HFFc6 (cell line): Measurements from ENCODE around the gene TMC3. TPM values are rescaled to one million over a fixed set of nuclear protein-coding genes. Genes with fewer than 3 reads are reported as not detected.

Experiments used
- DNase-seq: peaks from one replicate; pipeline ENCODE4 v3.0.0-alpha.2; 2018
- H3K27ac Mint-ChIP-seq: 2 replicates; pipeline ENCODE4 v1.8.0; 2020; ENCODE audit warnings: mild to moderate bottlenecking, mixed read lengths
- H3K27me3 Mint-ChIP-seq: 2 replicates; pipeline ENCODE4 v1.8.0; 2021; ENCODE audit warnings: mild to moderate bottlenecking, moderate library complexity, mixed read lengths; ENCODE audit not compliant: insufficient read depth
- H3K36me3 Mint-ChIP-seq: 2 replicates; pipeline ENCODE4 v1.8.0; 2021; ENCODE audit warnings: low read depth, mixed read lengths
- H3K4me1 Mint-ChIP-seq: 2 replicates; pipeline ENCODE4 v1.8.0; 2020; ENCODE audit warnings: low read depth, mixed read lengths
- H3K4me3 Mint-ChIP-seq: 2 replicates; pipeline ENCODE4 v1.8.0; 2020; ENCODE audit warnings: mild to moderate bottlenecking, moderate library complexity, mixed read lengths
- H3K9me3 Mint-ChIP-seq: 2 replicates; pipeline ENCODE4 v1.8.0; 2020; ENCODE audit warnings: mild to moderate bottlenecking, mixed read lengths
- total RNA-seq, 6 experiments: library from RNA; stranded (reverse); fragmentation: NEBNext Ultra II Directional; extraction: Animal tissue kit (Norgen Biotek cat#: 25700); gene quantifications; 2 replicates in 1 of 6; 3 replicates in 5 of 6; pipeline ENCODE4 v1.2.3, GENCODE V29; 2021
- TF ChIP-seq, protein P1 (sequence below): fragments of 200-600 bp; sonication (generic); IDR thresholded peaks from 2 replicates; pipeline ENCODE4 v1.5.0; 2021; ENCODE audit warnings: antibody characterized with exemption, mild to moderate bottlenecking

The TMC3 gene
- total RNA-seq, 6 experiments from 2014 or later = not detected

DNA sequence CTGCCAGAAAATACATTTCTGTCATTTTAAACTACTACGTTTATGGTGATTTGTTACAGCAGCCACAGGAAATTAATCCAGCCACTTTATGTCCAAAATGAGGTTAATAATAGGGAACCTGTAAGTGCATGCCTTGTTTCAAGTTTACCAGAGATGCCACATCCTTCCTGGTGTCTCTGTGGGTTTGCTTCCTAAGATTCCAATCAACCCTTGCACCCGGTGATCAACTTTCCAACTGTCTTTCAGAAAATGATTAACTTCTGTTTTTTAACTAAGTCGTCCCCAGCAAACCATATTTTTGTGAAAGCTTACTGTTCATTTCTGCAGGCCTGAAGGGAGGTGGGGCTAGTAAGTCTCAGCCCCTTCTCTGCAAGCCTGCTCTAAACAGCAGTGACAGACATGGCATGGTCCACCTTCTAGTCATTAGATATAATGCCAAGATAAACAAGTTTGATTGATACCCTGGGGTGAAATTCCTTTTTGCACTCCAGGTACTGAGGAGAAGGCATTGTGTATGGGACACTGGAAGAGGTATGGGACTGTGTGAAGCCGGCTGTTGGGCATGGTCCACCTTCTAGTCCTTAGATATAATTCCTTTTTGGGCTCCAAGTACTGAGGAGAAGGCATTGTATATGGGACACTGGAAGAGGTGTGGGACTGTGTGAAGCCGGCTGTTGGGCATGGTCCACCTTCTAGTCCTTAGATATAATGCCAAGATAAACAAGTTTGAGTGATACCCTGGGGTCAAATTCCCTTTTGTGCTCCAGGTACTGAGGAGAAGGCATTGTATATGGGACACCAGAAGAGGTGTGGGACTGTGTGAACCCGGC lies 11.1 kb upstream of the TMC3 start:
- peaks cover 9% of the 10 kb centered on the region for H3K27me3 Mint-ChIP-seq
- H3K36me3 Mint-ChIP-seq = no peaks in the 10 kb centered on the region
- H3K9me3 Mint-ChIP-seq = no peaks in the 10 kb centered on the region
- H3K27ac Mint-ChIP-seq = no peak overlapping the region
- TF ChIP-seq, protein P1, sequence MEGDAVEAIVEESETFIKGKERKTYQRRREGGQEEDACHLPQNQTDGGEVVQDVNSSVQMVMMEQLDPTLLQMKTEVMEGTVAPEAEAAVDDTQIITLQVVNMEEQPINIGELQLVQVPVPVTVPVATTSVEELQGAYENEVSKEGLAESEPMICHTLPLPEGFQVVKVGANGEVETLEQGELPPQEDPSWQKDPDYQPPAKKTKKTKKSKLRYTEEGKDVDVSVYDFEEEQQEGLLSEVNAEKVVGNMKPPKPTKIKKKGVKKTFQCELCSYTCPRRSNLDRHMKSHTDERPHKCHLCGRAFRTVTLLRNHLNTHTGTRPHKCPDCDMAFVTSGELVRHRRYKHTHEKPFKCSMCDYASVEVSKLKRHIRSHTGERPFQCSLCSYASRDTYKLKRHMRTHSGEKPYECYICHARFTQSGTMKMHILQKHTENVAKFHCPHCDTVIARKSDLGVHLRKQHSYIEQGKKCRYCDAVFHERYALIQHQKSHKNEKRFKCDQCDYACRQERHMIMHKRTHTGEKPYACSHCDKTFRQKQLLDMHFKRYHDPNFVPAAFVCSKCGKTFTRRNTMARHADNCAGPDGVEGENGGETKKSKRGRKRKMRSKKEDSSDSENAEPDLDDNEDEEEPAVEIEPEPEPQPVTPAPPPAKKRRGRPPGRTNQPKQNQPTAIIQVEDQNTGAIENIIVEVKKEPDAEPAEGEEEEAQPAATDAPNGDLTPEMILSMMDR = no peak
- DNase-seq = no peak
- H3K4me3 Mint-ChIP-seq = no peak overlapping the region
- no peaks in the 10 kb centered on the region for H3K4me1 Mint-ChIP-seq

DNA sequence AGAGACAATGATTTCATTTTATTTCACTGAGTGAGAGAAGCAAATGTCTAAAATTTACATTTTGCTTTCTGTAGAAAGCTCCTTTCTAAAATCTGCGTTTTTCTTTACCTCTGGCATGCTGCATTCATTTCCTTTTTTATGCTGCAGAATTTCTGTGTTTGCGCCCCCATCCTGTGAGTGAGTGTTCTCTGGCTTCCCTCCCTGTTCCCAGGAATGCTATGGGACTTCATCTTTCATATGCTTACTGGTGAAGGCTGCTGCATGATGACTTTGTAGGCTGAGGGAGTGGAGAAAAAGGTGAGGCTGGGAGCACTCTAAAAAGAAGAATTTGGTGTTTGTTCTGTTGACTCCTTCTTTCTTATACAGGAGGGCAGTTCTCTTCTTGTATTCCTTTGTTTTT lies 7.7 kb upstream of the TMC3 start:
- DNase-seq = no peak
- TF ChIP-seq, protein P1 = no peak
- H3K4me3 Mint-ChIP-seq = no peak overlapping the region
- no peaks in the 10 kb centered on the region for H3K9me3 Mint-ChIP-seq
- no peaks in the 10 kb centered on the region for H3K36me3 Mint-ChIP-seq
- peaks cover 12% of the 10 kb centered on the region for H3K27me3 Mint-ChIP-seq
- no peak overlapping the region for H3K27ac Mint-ChIP-seq
- H3K4me1 Mint-ChIP-seq = no peaks in the 10 kb centered on the region

DNA sequence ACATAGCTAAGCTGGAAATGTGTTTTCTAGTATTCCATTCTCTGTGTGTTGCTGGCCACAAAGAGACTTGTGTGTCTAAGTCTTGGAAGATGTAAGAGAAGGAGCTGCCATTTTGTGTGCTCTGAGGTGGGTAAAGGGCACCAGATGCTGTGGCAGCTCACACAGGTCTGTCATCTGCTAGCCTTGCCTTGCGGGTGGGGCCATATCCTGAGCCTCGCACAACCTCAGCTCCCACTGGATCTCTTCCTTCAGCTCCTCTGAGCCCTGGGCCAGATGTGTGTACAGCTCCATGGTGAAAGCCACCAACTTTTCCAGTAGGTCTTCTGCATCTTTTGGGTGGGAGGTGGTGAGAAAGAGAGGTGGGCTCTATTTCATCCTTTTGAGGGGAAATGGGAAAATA lies 6.7 kb upstream of the TMC3 start:
- Mint-ChIP-seq H3K9me3 (no peaks in the 10 kb centered on the region), H3K36me3 (no peaks in the 10 kb centered on the region), H3K4me1 (no peaks in the 10 kb centered on the region), H3K27ac (no peak overlapping the region), H3K27me3 (peaks cover 12% of the 10 kb centered on the region), H3K4me3 (no peak overlapping the region)
- no peak for DNase-seq
- TF ChIP-seq, protein P1 = no peak

DNA sequence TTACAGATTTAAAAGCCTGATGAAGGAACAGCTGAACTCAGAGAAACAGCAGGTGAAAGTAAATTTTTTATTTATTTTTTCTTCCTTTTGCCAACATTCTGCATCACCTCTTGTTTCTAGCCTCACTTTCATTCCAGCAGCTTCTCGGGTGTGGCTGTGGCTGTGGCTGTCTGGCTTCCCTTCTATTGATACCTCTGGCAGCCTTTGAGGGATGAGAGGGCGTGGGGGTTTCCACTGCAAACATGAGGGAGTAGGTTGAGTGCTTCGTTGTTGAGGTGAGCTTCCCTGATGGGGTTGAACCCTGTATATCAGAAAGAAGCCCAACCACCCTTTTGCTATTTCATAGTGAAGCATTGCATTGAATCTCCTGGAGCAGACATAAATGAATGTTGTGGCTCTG lies 6.2 kb upstream of the TMC3 start:
- Mint-ChIP-seq H3K36me3 (no peaks in the 10 kb centered on the region), H3K27me3 (peaks cover 11% of the 10 kb centered on the region), H3K4me3 (no peak overlapping the region), H3K4me1 (no peaks in the 10 kb centered on the region), H3K27ac (no peak overlapping the region), H3K9me3 (no peaks in the 10 kb centered on the region)
- TF ChIP-seq, protein P1 = no peak
- DNase-seq = no peak

DNA sequence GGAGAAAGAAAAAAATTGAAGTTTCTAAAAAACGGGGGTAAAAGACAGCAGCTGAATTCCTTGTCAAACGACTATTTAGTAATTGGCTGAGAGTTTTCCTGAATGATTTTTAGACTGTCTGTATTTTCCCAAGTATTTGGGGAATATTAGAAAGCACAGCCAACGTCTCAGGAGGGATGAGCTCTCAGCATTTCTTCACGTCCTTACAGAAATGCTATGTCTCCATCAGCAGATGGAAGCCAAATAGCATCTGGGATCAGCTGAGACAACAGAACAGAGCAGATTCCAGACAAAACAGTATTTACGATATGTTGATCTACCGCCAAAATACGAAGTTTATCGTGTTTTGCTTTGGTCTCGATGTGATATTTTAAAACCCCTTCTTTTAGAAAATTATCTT lies 5.3 kb upstream of the TMC3 start:
- Mint-ChIP-seq H3K4me3 (no peak overlapping the region), H3K27me3 (peaks cover 11% of the 10 kb centered on the region), H3K9me3 (no peaks in the 10 kb centered on the region), H3K4me1 (no peaks in the 10 kb centered on the region), H3K27ac (no peak overlapping the region), H3K36me3 (no peaks in the 10 kb centered on the region)
- no peak for DNase-seq
- TF ChIP-seq, protein P1 = no peak
